Mesenchymal stem cell (in vitro differentiated cells and primary cell): Measurements from ENCODE around the gene SNAP23.

ENCODE experiments used
- DNase-seq: peaks from one replicate; pipeline ENCODE4 v3.0.0-alpha.2; 2013
- H2AFZ ChIP-seq: one replicate; pipeline ENCODE4 v1.6.1; 2013; ENCODE audit warnings: low read depth, mild to moderate bottlenecking, control low read depth, inconsistent platforms, low read length, moderate library complexity
- H2AK5ac ChIP-seq: 2 replicates; pipeline ENCODE4 v1.6.1; 2013; ENCODE audit warnings: low read length, moderate library complexity, mild to moderate bottlenecking, inconsistent platforms; ENCODE audit not compliant: severe bottlenecking
- H2BK120ac ChIP-seq: one replicate; pipeline ENCODE4 v1.6.1; 2013; ENCODE audit warnings: low read depth, mild to moderate bottlenecking, inconsistent platforms, low read length, moderate library complexity
- H2BK12ac ChIP-seq, 2 experiments: one replicate each; pipeline ENCODE4 v1.6.1; 2013; ENCODE audit warnings: inconsistent platforms in 2 of 2, low read length in 2 of 2, mild to moderate bottlenecking in 2 of 2, moderate library complexity in 2 of 2, control low read depth in 1 of 2
- H2BK15ac ChIP-seq: one replicate; pipeline ENCODE4 v1.6.1; 2013; ENCODE audit warnings: mild to moderate bottlenecking, low read depth, inconsistent platforms; ENCODE audit not compliant: poor library complexity, severe bottlenecking
- H2BK5ac ChIP-seq: 2 replicates; pipeline ENCODE4 v1.6.1; 2013; ENCODE audit warnings: low read depth, mild to moderate bottlenecking, low read length, control low read depth, inconsistent platforms; ENCODE audit not compliant: poor library complexity, severe bottlenecking
- H3K14ac ChIP-seq, 2 experiments: one replicate each; pipeline ENCODE4 v1.6.1; 2013; ENCODE audit warnings: inconsistent platforms in 2 of 2, low read length in 2 of 2, control low read depth in 1 of 2, mild to moderate bottlenecking in 1 of 2, moderate library complexity in 1 of 2
- H3K18ac ChIP-seq, 2 experiments: one replicate each; pipeline ENCODE4 v1.6.1; 2013; ENCODE audit warnings: inconsistent platforms in 2 of 2, low read length in 2 of 2, control low read depth in 1 of 2, low read depth in 1 of 2, mild to moderate bottlenecking in 1 of 2
- H3K23ac ChIP-seq, 2 experiments: one replicate each; pipeline ENCODE4 v1.6.1; 2013; ENCODE audit warnings: inconsistent platforms in 2 of 2, low read length in 2 of 2, mild to moderate bottlenecking in 2 of 2, moderate library complexity in 2 of 2, control low read depth in 1 of 2
- H3K27ac ChIP-seq: 2 replicates; pipeline ENCODE4 v1.5.1; 2013; ENCODE audit warnings: mild to moderate bottlenecking, moderate library complexity, low read length, control low read depth, inconsistent platforms; ENCODE audit not compliant: poor library complexity, severe bottlenecking
- H3K27me3 ChIP-seq, 2 experiments: 2 replicates each; pipeline versions ENCODE4 v1.6.1 to v1.7.0; 2013; ENCODE audit warnings: low read length in 2 of 2, mild to moderate bottlenecking in 2 of 2, moderate library complexity in 2 of 2, control low read depth in 1 of 2, inconsistent platforms in 1 of 2; ENCODE audit not compliant: control insufficient read depth in 1 of 2, insufficient read depth in 1 of 2
- H3K36me3 ChIP-seq, 2 experiments: 2 replicates each; pipeline versions ENCODE4 v1.6.1 to v1.7.0; 2013; ENCODE audit warnings: low read length in 2 of 2, control low read depth in 1 of 2, inconsistent platforms in 1 of 2, low read depth in 1 of 2, mild to moderate bottlenecking in 1 of 2; ENCODE audit not compliant: insufficient read depth in 2 of 2, control insufficient read depth in 1 of 2
- H3K4ac ChIP-seq, 2 experiments: one replicate each; pipeline ENCODE4 v1.6.1; 2013; ENCODE audit warnings: inconsistent platforms in 2 of 2, low read length in 2 of 2, mild to moderate bottlenecking in 2 of 2, moderate library complexity in 2 of 2, control low read depth in 1 of 2, low read depth in 1 of 2
- H3K4me1 ChIP-seq: 2 replicates; pipeline ENCODE4 v1.6.1; 2013; ENCODE audit warnings: low read depth, low read length, control low read depth; ENCODE audit not compliant: control insufficient read depth, insufficient read depth
- H3K4me2 ChIP-seq: 2 replicates; pipeline ENCODE4 v1.6.1; 2013; ENCODE audit warnings: low read length, mild to moderate bottlenecking, inconsistent platforms; ENCODE audit not compliant: poor library complexity, severe bottlenecking
- H3K4me3 ChIP-seq, 2 experiments: 2 replicates each; pipeline versions ENCODE4 v1.5.1 to v1.7.0; 2013; ENCODE audit warnings: low read length in 2 of 2, mild to moderate bottlenecking in 2 of 2, control low read depth in 1 of 2, low read depth in 1 of 2; ENCODE audit not compliant: insufficient read depth in 1 of 2
- H3K79me1 ChIP-seq: replicated peaks from 2 replicates; pipeline ENCODE4 v1.6.1; 2013; ENCODE audit warnings: mild to moderate bottlenecking, control low read depth, low read length, inconsistent platforms; ENCODE audit not compliant: poor library complexity, severe bottlenecking
- H3K9ac ChIP-seq: 2 replicates; pipeline ENCODE4 v1.7.0; 2013; ENCODE audit warnings: mild to moderate bottlenecking, low read length, moderate library complexity
- H3K9me3 ChIP-seq: 2 replicates; pipeline ENCODE4 v1.7.0; 2013; ENCODE audit warnings: mild to moderate bottlenecking, low read length; ENCODE audit not compliant: control insufficient read depth
- H4K8ac ChIP-seq: one replicate; pipeline ENCODE4 v1.6.1; 2013; ENCODE audit warnings: inconsistent platforms, mild to moderate bottlenecking, low read length, moderate library complexity
- H4K91ac ChIP-seq: one replicate; pipeline ENCODE4 v1.6.1; 2013; ENCODE audit warnings: mild to moderate bottlenecking, low read length, inconsistent platforms
- WGBS: methylation state at CpG from one replicate; pipeline ENCODE4 v1.1.7; 2013; ENCODE audit warnings: mixed read lengths; 5-methylcytosine and 5-hydroxymethylcytosine counted together

Gene SNAP23

GRCh38 chr15:42575188-42576039, 80.0 kb downstream of the SNAP23 start, which contains the start of gene STARD9:
Gene STARD9, plus strand, starts transcription at chr15:42575606. Its CDS starts 110 bp downstream, at chr15:42575716.
- H2BK120ac ChIP-seq: peak within 1 kb of the TSS; percentile 85
- H3K4me2 ChIP-seq: peak within 1 kb of the TSS; percentile 55
- WGBS: under 1% methylated on average over 82 of the region's 95 CpGs

GRCh38 chr15:42576040-42576594, 80.7 kb downstream of the SNAP23 start:
- peaks cover 12% of the 10 kb centered on the region for H3K79me1 ChIP-seq
- no peak overlapping the region for H2BK5ac ChIP-seq
- DNase-seq: no peak
- H3K27ac ChIP-seq: no peak overlapping the region
- peak overlapping the region; percentile 89 to 90 for H3K4me3 ChIP-seq
- no peaks in the 10 kb centered on the region for H3K27me3 ChIP-seq
- H3K9ac ChIP-seq: peak overlapping the region; percentile 92
- peak overlapping the region; percentile 55 for H3K4me2 ChIP-seq
- peak overlapping the region in 1 of 2 experiments; percentile 90 for H3K18ac ChIP-seq
- peak overlapping the region; percentile 55 for H2AFZ ChIP-seq
- H3K4ac ChIP-seq: no peak overlapping the region
- no peak overlapping the region for H2AK5ac ChIP-seq
- H3K4me1 ChIP-seq: peaks cover 6% of the 10 kb centered on the region
- no peak overlapping the region for H3K23ac ChIP-seq
- H2BK12ac ChIP-seq: peak overlapping the region in 1 of 2 experiments; percentile 23
- WGBS: 4% methylated on average over 13 of the region's 16 CpGs
- H3K36me3 ChIP-seq: no peaks in the 10 kb centered on the region
- no peak overlapping the region for H2BK120ac ChIP-seq
- H3K9me3 ChIP-seq: no peaks in the 10 kb centered on the region
- no peak overlapping the region for H3K14ac ChIP-seq
- H4K8ac ChIP-seq: no peak overlapping the region
- H2BK15ac ChIP-seq: no peak overlapping the region
- no peak overlapping the region for H4K91ac ChIP-seq

More at GRCh38 chr15:42575188-42576039, 80.0 kb downstream of the SNAP23 start, which contains the start of gene STARD9:
- Histone ChIP-seq H3K14ac (no peak within 1 kb of the TSS), H2AFZ (peak within 1 kb of the TSS; percentile 86), H3K27ac (peak within 1 kb of the TSS; percentile 61), H2BK15ac (peak within 1 kb of the TSS; percentile 92), H3K23ac (peak within 1 kb of the TSS in 1 of 2 experiments; percentile 97), H3K36me3 (no peaks in the 10 kb centered on the region), H3K79me1 (peaks cover 12% of the 10 kb centered on the region), H3K4ac (peak within 1 kb of the TSS; percentile 67 to 73), H3K4me1 (peaks cover 5% of the 10 kb centered on the region), H3K4me3 (peak within 1 kb of the TSS; percentile 89 to 90), H3K9ac (peak within 1 kb of the TSS; percentile 92), H3K18ac (peak within 1 kb of the TSS; percentile 83 to 90), H3K9me3 (no peaks in the 10 kb centered on the region), H4K8ac (peak within 1 kb of the TSS; percentile 73), H4K91ac (peak within 1 kb of the TSS; percentile 75), H2AK5ac (no peak within 1 kb of the TSS), H2BK12ac (peak within 1 kb of the TSS; percentile 23 to 59), H2BK5ac (no peak within 1 kb of the TSS), H3K27me3 (no peaks in the 10 kb centered on the region)
- peak; percentile 99 for DNase-seq

GRCh38 chr15:42576776-42577175, 81.3 kb downstream of the SNAP23 start:
- H3K27ac ChIP-seq: no peak overlapping the region
- peak overlapping the region; percentile 92 for H3K9ac ChIP-seq
- H3K36me3 ChIP-seq: no peaks in the 10 kb centered on the region
- H2BK5ac ChIP-seq: no peak overlapping the region
- no peak overlapping the region for H3K18ac ChIP-seq
- no peak for DNase-seq
- H4K8ac ChIP-seq: no peak overlapping the region
- H3K4me3 ChIP-seq: peak overlapping the region in 1 of 2 experiments; percentile 89
- no peak overlapping the region for H3K14ac ChIP-seq
- no peak overlapping the region for H4K91ac ChIP-seq
- no peak overlapping the region for H3K23ac ChIP-seq
- H3K4me2 ChIP-seq: no peak overlapping the region
- H2BK12ac ChIP-seq: no peak overlapping the region
- H2BK120ac ChIP-seq: no peak overlapping the region
- H3K4ac ChIP-seq: peak overlapping the region in 1 of 2 experiments; percentile 34
- no peaks in the 10 kb centered on the region for H3K27me3 ChIP-seq
- H3K9me3 ChIP-seq: no peaks in the 10 kb centered on the region
- H3K79me1 ChIP-seq: peaks cover 12% of the 10 kb centered on the region
- WGBS: 96% methylated on average over 1 of the region's 1 CpG
- peaks cover 8% of the 10 kb centered on the region for H3K4me1 ChIP-seq
- H2AFZ ChIP-seq: no peak overlapping the region
- H2AK5ac ChIP-seq: no peak overlapping the region
- H2BK15ac ChIP-seq: no peak overlapping the region

GRCh38 chr15:42577514-42578031, 82.1 kb downstream of the SNAP23 start:
- H4K91ac ChIP-seq: no peak overlapping the region
- H3K79me1 ChIP-seq: peaks cover 12% of the 10 kb centered on the region
- no peaks in the 10 kb centered on the region for H3K9me3 ChIP-seq
- peak overlapping the region; percentile 51 for H3K9ac ChIP-seq
- no peaks in the 10 kb centered on the region for H3K27me3 ChIP-seq
- peaks cover 8% of the 10 kb centered on the region for H3K4me1 ChIP-seq
- no peak overlapping the region for H2BK15ac ChIP-seq
- H3K36me3 ChIP-seq: no peaks in the 10 kb centered on the region
- no peak overlapping the region for H3K18ac ChIP-seq
- no peak overlapping the region for H4K8ac ChIP-seq
- DNase-seq: peak; percentile 27
- no peak overlapping the region for H2BK12ac ChIP-seq
- H3K23ac ChIP-seq: no peak overlapping the region
- no peak overlapping the region for H2BK120ac ChIP-seq
- no peak overlapping the region for H3K4me2 ChIP-seq
- H2BK5ac ChIP-seq: no peak overlapping the region
- peak overlapping the region in 1 of 2 experiments; percentile 67 for H3K4me3 ChIP-seq
- no peak overlapping the region for H2AK5ac ChIP-seq
- H3K14ac ChIP-seq: no peak overlapping the region
- WGBS: no CpG with 5 or more reads among the region's 1 CpG
- H3K27ac ChIP-seq: no peak overlapping the region
- no peak overlapping the region for H2AFZ ChIP-seq
- no peak overlapping the region for H3K4ac ChIP-seq
